Neural cell (in vitro differentiated cells): Measurements from ENCODE around the gene PAN3.

Experiments used
- CTCF ChIP-seq: fragments of 450-650 bp; IDR thresholded peaks from 2 replicates; pipeline ENCODE4 v1.5.1; 2014; ENCODE audit warnings: antibody characterized with exemption, mild to moderate bottlenecking, moderate library complexity; ENCODE audit not compliant: poor library complexity, severe bottlenecking
- EZH2 ChIP-seq: fragments of 200-600, 300-800 bp; shearing (Covaris generic), sonication (generic); IDR thresholded peaks from 2 replicates; pipeline ENCODE4 v1.6.1; 2014; ENCODE audit warnings: antibody characterized with exemption, low read length, borderline replicate concordance, mild to moderate bottlenecking; ENCODE audit not compliant: insufficient read depth, poor library complexity, severe bottlenecking
- MXI1 ChIP-seq: fragments of 450-650 bp; conservative IDR thresholded peaks from 2 replicates; pipeline ENCODE4 v1.6.1; 2014; ENCODE audit warnings: antibody characterized with exemption, mild to moderate bottlenecking; ENCODE audit not compliant: poor library complexity, severe bottlenecking

- no peak for TF ChIP-seq EZH2
- no peak for TF ChIP-seq CTCF
- no peak for TF ChIP-seq MXI1
Observed at GRCh38 chr13:28336193-28336657, 197.9 kb downstream of the PAN3 start.
